Hepatocyte (in vitro differentiated cells): ENCODE data around the gene ZNF501. TPM values are rescaled to one million over a fixed set of nuclear protein-coding genes. Genes with fewer than 3 reads are reported as not detected.

Experiments
- DNase-seq: peaks from one replicate; pipeline ENCODE4 v3.0.0-alpha.2; 2016; ENCODE audit warnings: low spot score
- H2AFZ ChIP-seq: fragments of 200-600 bp; sonication (generic); 2 replicates; pipeline ENCODE4 v1.6.0; 2016; ENCODE audit warnings: antibody characterized with exemption, mild to moderate bottlenecking
- H3K27ac ChIP-seq: fragments of 200-600 bp; sonication (generic); 2 replicates; pipeline ENCODE4 v1.5.1; 2016; ENCODE audit warnings: mild to moderate bottlenecking
- H3K27me3 ChIP-seq: fragments of 200-600 bp; sonication (generic); 2 replicates; pipeline ENCODE4 v1.6.1; 2016
- H3K36me3 ChIP-seq: fragments of 200-600 bp; sonication (generic); replicated peaks from 2 replicates; pipeline ENCODE4 v1.5.1; 2016; ENCODE audit warnings: low read depth; ENCODE audit not compliant: insufficient read depth
- H3K4me1 ChIP-seq: fragments of 200-600 bp; sonication (generic); 2 replicates; pipeline ENCODE4 v1.5.1; 2016; ENCODE audit warnings: mild to moderate bottlenecking, moderate library complexity; ENCODE audit not compliant: insufficient read depth
- H3K4me2 ChIP-seq: fragments of 200-600 bp; sonication (generic); 2 replicates; pipeline ENCODE4 v1.6.0; 2016
- H3K4me3 ChIP-seq: fragments of 200-600 bp; sonication (generic); 2 replicates; pipeline ENCODE4 v1.5.1; 2016; ENCODE audit warnings: mild to moderate bottlenecking
- H3K79me2 ChIP-seq: fragments of 200-600 bp; sonication (generic); 2 replicates; pipeline ENCODE4 v1.6.0; 2017; ENCODE audit warnings: mild to moderate bottlenecking
- H3K9me2 ChIP-seq: fragments of 200-600 bp; sonication (generic); replicated peaks from 2 replicates; pipeline ENCODE4 v1.6.0; 2017; ENCODE audit warnings: mild to moderate bottlenecking; ENCODE audit not compliant: insufficient read depth
- H3K9me3 ChIP-seq: fragments of 200-600 bp; sonication (generic); 2 replicates; pipeline ENCODE4 v1.5.1; 2016; ENCODE audit warnings: low read depth, mild to moderate bottlenecking
- H4K20me1 ChIP-seq: fragments of 200-600 bp; sonication (generic); 2 replicates; pipeline ENCODE4 v1.6.0; 2016; ENCODE audit warnings: mild to moderate bottlenecking; ENCODE audit not compliant: insufficient read depth, poor library complexity, severe bottlenecking
- EZH2 ChIP-seq: fragments of 200-600 bp; sonication (generic); IDR thresholded peaks from 2 replicates; pipeline ENCODE4 v1.6.1; 2016; ENCODE audit warnings: antibody characterized with exemption, mild to moderate bottlenecking, borderline replicate concordance
- EZH2phosphoT487 ChIP-seq: fragments of 200-600 bp; sonication (generic); IDR thresholded peaks from one replicate; pipeline ENCODE4 v1.6.1; 2018; ENCODE audit warnings: antibody characterized with exemption, mild to moderate bottlenecking, low read depth, moderate library complexity; ENCODE audit not compliant: unreplicated experiment, severe bottlenecking
- WGBS: methylation state at CpG from one replicate; pipeline ENCODE4 v1.1.6; 2016; ENCODE audit warnings: low lambda C conversion rate; ENCODE audit errors: missing lambda C conversion rate; 5-methylcytosine and 5-hydroxymethylcytosine counted together
- polyA plus RNA-seq: library from polyadenylated mRNA; unstranded; fragments of >200 nt; fragmentation: Nextera tagmentation; extraction: Ambion mirVana; gene quantifications from 2 replicates; pipeline ENCODE4 v1.2.1, GENCODE V29; 2016
- total RNA-seq: library from RNA; depleted of rRNA; stranded (reverse); fragments of >200 nt; gene quantifications from 2 replicates; pipeline ENCODE4 v1.2.3, GENCODE V29; 2014
- TF ChIP-seq, protein P1 (sequence below): fragments of 200-600 bp; sonication (generic); IDR thresholded peaks from 2 replicates; pipeline ENCODE4 v1.5.1; 2016; ENCODE audit warnings: antibody characterized with exemption, mild to moderate bottlenecking; ENCODE audit not compliant: poor library complexity

ZNF501 gene
- total and polyA plus RNA-seq, 2 experiments from 2014 or later = 4.8 to 7.3 TPM

DNA sequence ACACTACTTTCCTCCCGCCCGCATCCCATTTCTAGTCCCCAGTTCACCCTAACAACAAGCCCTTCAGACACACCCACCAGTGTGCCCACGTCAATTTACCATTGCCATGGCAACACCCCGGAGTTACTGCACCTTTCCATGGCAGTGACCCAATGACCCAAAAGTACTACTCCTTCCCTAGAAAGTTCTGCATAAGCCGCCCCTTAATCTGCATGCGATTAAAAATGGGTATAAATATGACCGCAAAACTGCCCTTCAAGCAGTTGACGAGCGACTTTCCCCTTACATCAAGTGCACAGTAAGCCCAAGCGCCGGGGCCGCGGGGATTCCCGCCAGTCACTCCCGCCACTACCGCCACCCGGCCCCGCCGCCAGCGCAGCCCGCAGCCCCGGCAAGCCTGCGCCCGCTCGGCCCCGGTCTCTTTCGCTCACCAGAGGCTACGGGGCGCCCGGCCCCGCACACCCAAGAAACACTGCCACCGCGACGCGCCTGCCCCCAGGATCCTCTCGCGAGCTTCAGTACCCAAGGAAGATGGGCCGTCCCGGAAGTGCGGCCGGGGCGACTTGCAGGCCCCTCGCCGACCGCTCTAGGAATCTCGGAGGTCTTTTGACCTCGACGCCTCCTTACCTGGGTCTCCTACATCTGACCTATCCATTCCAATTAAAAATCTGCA is 44.2 kb upstream of the ZNF501 start:
- Histone ChIP-seq H3K4me3 (peak overlapping the region; percentile 25), H3K79me2 (no peaks in the 10 kb centered on the region), H3K4me2 (peak overlapping the region; percentile 72), H3K9me2 (no peaks in the 10 kb centered on the region), H3K27ac (no peak overlapping the region), H3K4me1 (no peaks in the 10 kb centered on the region), H2AFZ (peak overlapping the region; percentile 77), H3K9me3 (no peaks in the 10 kb centered on the region), H4K20me1 (no peaks in the 10 kb centered on the region), H3K36me3 (no peaks in the 10 kb centered on the region), H3K27me3 (no peaks in the 10 kb centered on the region)
- no peak for TF ChIP-seq EZH2phosphoT487
- TF ChIP-seq, protein P1, sequence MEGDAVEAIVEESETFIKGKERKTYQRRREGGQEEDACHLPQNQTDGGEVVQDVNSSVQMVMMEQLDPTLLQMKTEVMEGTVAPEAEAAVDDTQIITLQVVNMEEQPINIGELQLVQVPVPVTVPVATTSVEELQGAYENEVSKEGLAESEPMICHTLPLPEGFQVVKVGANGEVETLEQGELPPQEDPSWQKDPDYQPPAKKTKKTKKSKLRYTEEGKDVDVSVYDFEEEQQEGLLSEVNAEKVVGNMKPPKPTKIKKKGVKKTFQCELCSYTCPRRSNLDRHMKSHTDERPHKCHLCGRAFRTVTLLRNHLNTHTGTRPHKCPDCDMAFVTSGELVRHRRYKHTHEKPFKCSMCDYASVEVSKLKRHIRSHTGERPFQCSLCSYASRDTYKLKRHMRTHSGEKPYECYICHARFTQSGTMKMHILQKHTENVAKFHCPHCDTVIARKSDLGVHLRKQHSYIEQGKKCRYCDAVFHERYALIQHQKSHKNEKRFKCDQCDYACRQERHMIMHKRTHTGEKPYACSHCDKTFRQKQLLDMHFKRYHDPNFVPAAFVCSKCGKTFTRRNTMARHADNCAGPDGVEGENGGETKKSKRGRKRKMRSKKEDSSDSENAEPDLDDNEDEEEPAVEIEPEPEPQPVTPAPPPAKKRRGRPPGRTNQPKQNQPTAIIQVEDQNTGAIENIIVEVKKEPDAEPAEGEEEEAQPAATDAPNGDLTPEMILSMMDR = no peak
- no peak for TF ChIP-seq EZH2
- peak; percentile 77 for DNase-seq
- 56% methylated on average over 36 of the region's 48 CpGs for WGBS

DNA sequence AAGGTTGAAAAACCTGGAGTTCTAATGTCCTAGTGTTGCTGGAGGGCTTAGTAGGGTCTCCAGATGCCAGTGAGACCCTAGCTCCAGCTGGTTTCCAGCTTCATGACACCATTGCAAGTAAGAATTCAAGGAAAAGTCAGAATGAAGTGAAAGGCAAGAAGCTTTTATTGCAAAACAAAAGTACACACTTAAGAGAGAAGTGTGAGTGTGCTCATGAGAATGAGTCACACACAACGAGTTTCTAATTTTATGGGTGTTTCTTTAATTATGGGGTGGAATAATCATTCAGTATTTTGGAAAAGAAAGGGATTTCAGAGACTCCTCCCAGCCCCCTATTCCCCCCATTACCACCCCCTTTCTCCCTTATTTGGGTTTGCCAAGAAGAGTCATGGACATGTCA is 41.5 kb upstream of the ZNF501 start:
- Histone ChIP-seq H3K27ac (no peak overlapping the region), H3K27me3 (no peaks in the 10 kb centered on the region), H3K4me1 (no peaks in the 10 kb centered on the region), H4K20me1 (no peaks in the 10 kb centered on the region), H2AFZ (no peak overlapping the region), H3K4me3 (no peak overlapping the region), H3K79me2 (no peaks in the 10 kb centered on the region), H3K36me3 (no peaks in the 10 kb centered on the region), H3K9me3 (no peaks in the 10 kb centered on the region), H3K9me2 (no peaks in the 10 kb centered on the region), H3K4me2 (no peak overlapping the region)
- no peak for DNase-seq
- WGBS = 56% methylated on average over 1 of the region's 1 CpG
- TF ChIP-seq EZH2phosphoT487 = no peak
- TF ChIP-seq, protein P1 = no peak

DNA sequence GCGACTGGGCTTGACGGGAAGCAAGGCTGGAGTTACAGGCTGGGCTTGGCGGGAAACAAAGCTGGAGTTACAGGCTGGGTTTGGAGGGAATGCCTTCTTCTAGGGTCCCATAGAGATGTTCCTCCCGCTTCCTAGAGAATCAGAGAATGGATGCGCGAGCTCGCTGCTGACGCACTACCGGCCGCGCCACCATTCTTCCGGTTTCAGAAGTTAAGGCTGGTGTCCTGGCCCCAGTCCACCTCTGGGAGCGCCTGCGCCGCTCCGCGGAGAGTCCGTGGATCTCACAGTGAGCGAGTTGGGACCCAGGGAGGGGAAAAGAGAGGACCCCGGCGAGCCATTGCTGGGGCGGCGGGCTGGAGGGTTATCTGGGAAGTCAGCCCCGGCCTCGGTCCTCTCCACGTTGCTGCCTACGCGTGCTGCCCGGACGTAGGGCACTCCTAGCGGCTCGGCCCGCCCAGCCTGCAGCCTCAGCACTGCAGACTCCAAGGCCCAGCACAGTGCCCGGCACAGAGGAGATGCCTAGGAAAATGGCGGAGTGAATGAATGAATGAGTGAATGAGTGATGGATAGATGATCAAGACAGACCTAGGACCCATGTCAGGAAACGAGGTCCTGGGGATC is 16.9 kb upstream of the ZNF501 start, which contains the start of gene ZNF502:
Gene ZNF502 (plus strand): TSS at position 206 of the 621 bp plus-strand sequence. CDS start 7,602 bp downstream, outside the sequence.
- peak within 1 kb of the TSS; percentile 44 for H3K4me3 ChIP-seq
- H3K36me3 ChIP-seq = no peaks in the 10 kb centered on the region
- no peaks in the 10 kb centered on the region for H3K4me1 ChIP-seq
- H2AFZ ChIP-seq = peak within 1 kb of the TSS; percentile 82
- peak within 1 kb of the TSS; percentile 31 for H3K27ac ChIP-seq
- peak; percentile 83 for DNase-seq
- no peaks in the 10 kb centered on the region for H4K20me1 ChIP-seq
- WGBS = 60% methylated on average over 35 of the region's 36 CpGs
- peaks cover 5% of the 10 kb centered on the region for H3K79me2 ChIP-seq
- no peaks in the 10 kb centered on the region for H3K27me3 ChIP-seq
- peak within 1 kb of the TSS; percentile 82 for H3K4me2 ChIP-seq
- TF ChIP-seq, protein P1 = peak; percentile 30
- TF ChIP-seq EZH2 (no peak), EZH2phosphoT487 (no peak)
- H3K9me2 ChIP-seq = no peaks in the 10 kb centered on the region
- peaks cover 13% of the 10 kb centered on the region for H3K9me3 ChIP-seq
